H9 (cell line): ENCODE measurements around the gene KRTAP6-2. TPM values are rescaled to one million over a fixed set of nuclear protein-coding genes. Genes with fewer than 3 reads are reported as not detected.

Source experiments
- DNase-seq: peaks from one replicate; pipeline ENCODE4 v3.0.0-alpha.2; 2017
- H2AFZ ChIP-seq: one replicate; pipeline ENCODE4 v1.6.1; 2013; ENCODE audit warnings: mild to moderate bottlenecking, low read length, control low read depth, moderate library complexity
- H2AK5ac ChIP-seq: 2 replicates; pipeline ENCODE4 v1.6.1; 2013; ENCODE audit warnings: low read length, control low read depth, mixed read lengths; ENCODE audit not compliant: insufficient read length
- H2BK120ac ChIP-seq: one replicate; pipeline ENCODE4 v1.6.1; 2013; ENCODE audit warnings: low read depth, mild to moderate bottlenecking, low read length, control low read depth, inconsistent platforms; ENCODE audit not compliant: poor library complexity, severe bottlenecking
- H2BK12ac ChIP-seq: 2 replicates; pipeline ENCODE4 v1.6.1; 2013; ENCODE audit warnings: low read length, control low read depth, mixed read lengths, low read depth; ENCODE audit not compliant: insufficient read length
- H2BK15ac ChIP-seq: 2 replicates; pipeline ENCODE4 v1.6.1; 2013; ENCODE audit warnings: low read depth, low read length, control low read depth
- H2BK20ac ChIP-seq: one replicate; pipeline ENCODE4 v1.6.1; 2013; ENCODE audit warnings: low read depth, mild to moderate bottlenecking, low read length, control low read depth, inconsistent platforms; ENCODE audit not compliant: poor library complexity, severe bottlenecking
- H2BK5ac ChIP-seq: 2 replicates; pipeline ENCODE4 v1.6.1; 2013; ENCODE audit warnings: low read length, control low read depth, mixed read lengths; ENCODE audit not compliant: insufficient read length
- H3K14ac ChIP-seq: 2 replicates; pipeline ENCODE4 v1.6.1; 2013; ENCODE audit warnings: low read length, control low read depth; ENCODE audit not compliant: insufficient read depth
- H3K18ac ChIP-seq: 2 replicates; pipeline ENCODE4 v1.6.1; 2013; ENCODE audit warnings: low read depth, mild to moderate bottlenecking, mixed read lengths, low read length, control low read depth; ENCODE audit not compliant: insufficient read length
- H3K23ac ChIP-seq: 2 replicates; pipeline ENCODE4 v1.6.1; 2013; ENCODE audit warnings: low read length, control low read depth, mixed read lengths, low read depth; ENCODE audit not compliant: insufficient read length
- H3K23me2 ChIP-seq: 2 replicates; pipeline ENCODE4 v1.6.1; 2013; ENCODE audit warnings: low read depth, mild to moderate bottlenecking, mixed read lengths, low read length, control low read depth; ENCODE audit not compliant: insufficient read length, poor library complexity, severe bottlenecking
- H3K27ac ChIP-seq: 2 replicates; pipeline ENCODE4 v1.5.1; 2013; ENCODE audit warnings: low read length, control low read depth, mixed read lengths, low read depth; ENCODE audit not compliant: insufficient read length
- H3K27me3 ChIP-seq: 2 replicates; pipeline ENCODE4 v1.6.1; 2013; ENCODE audit warnings: low read length, control low read depth, inconsistent platforms; ENCODE audit not compliant: insufficient read depth
- H3K4ac ChIP-seq: 2 replicates; pipeline ENCODE4 v1.6.1; 2013; ENCODE audit warnings: low read depth, mild to moderate bottlenecking, control low read depth, inconsistent platforms, low read length, moderate library complexity
- H3K4me1 ChIP-seq: 2 replicates; pipeline ENCODE4 v1.6.1; 2013; ENCODE audit warnings: low read length, control low read depth, inconsistent platforms; ENCODE audit not compliant: insufficient read depth
- H3K4me2 ChIP-seq: 2 replicates; pipeline ENCODE4 v1.6.1; 2013; ENCODE audit warnings: low read length, control low read depth, mixed read lengths; ENCODE audit not compliant: insufficient read length, insufficient read depth
- H3K56ac ChIP-seq: 2 replicates; pipeline ENCODE4 v1.6.1; 2013; ENCODE audit warnings: low read depth, mild to moderate bottlenecking, mixed read lengths, low read length, control low read depth; ENCODE audit not compliant: insufficient read length
- H3K79me1 ChIP-seq: 2 replicates; pipeline ENCODE4 v1.6.1; 2013; ENCODE audit warnings: low read depth, mild to moderate bottlenecking, moderate library complexity, low read length, control low read depth, inconsistent platforms; ENCODE audit not compliant: insufficient read depth, poor library complexity, severe bottlenecking
- H3K79me2 ChIP-seq: 2 replicates; pipeline ENCODE4 v1.6.1; 2013; ENCODE audit warnings: low read length, control low read depth, inconsistent platforms; ENCODE audit not compliant: insufficient read depth
- H3K9ac ChIP-seq: 2 replicates; pipeline ENCODE4 v1.6.1; 2013; ENCODE audit warnings: low read length, control low read depth, mixed read lengths; ENCODE audit not compliant: insufficient read length; ENCODE audit errors: extremely low read depth
- H3K9me3 ChIP-seq: one replicate; pipeline ENCODE4 v1.6.1; 2013; ENCODE audit warnings: low read depth, low read length, inconsistent platforms; ENCODE audit not compliant: control insufficient read depth
- H3T11ph ChIP-seq: one replicate; pipeline ENCODE4 v1.6.1; 2013; ENCODE audit warnings: mild to moderate bottlenecking, low read length, control low read depth, inconsistent platforms
- H4K20me1 ChIP-seq: one replicate; pipeline ENCODE4 v1.6.1; 2013; ENCODE audit not compliant: control insufficient read depth, insufficient read length, insufficient read depth
- H4K5ac ChIP-seq: 2 replicates; pipeline ENCODE4 v1.6.1; 2013; ENCODE audit warnings: low read depth, mild to moderate bottlenecking, mixed read lengths, low read length, control low read depth; ENCODE audit not compliant: insufficient read length
- H4K8ac ChIP-seq: replicated peaks from 2 replicates; pipeline ENCODE4 v1.6.1; 2013; ENCODE audit warnings: low read length, control low read depth, mixed read lengths, low read depth; ENCODE audit not compliant: insufficient read length
- H4K91ac ChIP-seq: 2 replicates; pipeline ENCODE4 v1.6.1; 2013; ENCODE audit warnings: low read depth, mild to moderate bottlenecking, moderate library complexity, mixed read lengths, low read length, control low read depth; ENCODE audit not compliant: insufficient read length
- H3K27ac Mint-ChIP-seq, 3 experiments: 2 replicates in 2 of 3; 3 replicates in 1 of 3; pipeline ENCODE4 v1.8.0; 2020 to 2021; ENCODE audit warnings: mixed read lengths in 3 of 3, mild to moderate bottlenecking in 1 of 3, moderate library complexity in 1 of 3
- H3K27me3 Mint-ChIP-seq: 2 replicates; pipeline ENCODE4 v1.8.0; 2021; ENCODE audit warnings: low read depth, mild to moderate bottlenecking, moderate library complexity, mixed read lengths
- H3K36me3 Mint-ChIP-seq, 3 experiments: 2 replicates in 2 of 3; 3 replicates in 1 of 3; pipeline ENCODE4 v1.8.0; 2020 to 2021; ENCODE audit warnings: low read depth in 3 of 3, mixed read lengths in 3 of 3; ENCODE audit not compliant: insufficient read depth in 1 of 3
- H3K4me1 Mint-ChIP-seq, 2 experiments: 2 replicates each; pipeline ENCODE4 v1.8.0; 2020; ENCODE audit warnings: mixed read lengths in 2 of 2
- H3K4me3 Mint-ChIP-seq, 2 experiments: 2 replicates in 1 of 2; 3 replicates in 1 of 2; pipeline ENCODE4 v1.8.0; 2020 to 2021; ENCODE audit warnings: mild to moderate bottlenecking in 2 of 2, mixed read lengths in 2 of 2, moderate library complexity in 1 of 2
- H3K9me3 Mint-ChIP-seq, 2 experiments: 2 replicates in 1 of 2; 3 replicates in 1 of 2; pipeline ENCODE4 v1.8.0; 2020; ENCODE audit warnings: mild to moderate bottlenecking in 2 of 2, mixed read lengths in 2 of 2, moderate library complexity in 1 of 2
- CTCF ChIP-seq: fragments of 200-600 bp; sonication (generic); conservative IDR thresholded peaks from 3 replicates; pipeline ENCODE4 v1.8.0; 2021; ENCODE audit warnings: antibody characterized with exemption, mild to moderate bottlenecking
- total RNA-seq: library from RNA; stranded (reverse); gene quantifications from 2 replicates; pipeline ENCODE4 v1.2.1, GENCODE V29; 2021

KRTAP6-2 gene
- total RNA-seq, 1 experiment from 2014 or later = not detected

DNA sequence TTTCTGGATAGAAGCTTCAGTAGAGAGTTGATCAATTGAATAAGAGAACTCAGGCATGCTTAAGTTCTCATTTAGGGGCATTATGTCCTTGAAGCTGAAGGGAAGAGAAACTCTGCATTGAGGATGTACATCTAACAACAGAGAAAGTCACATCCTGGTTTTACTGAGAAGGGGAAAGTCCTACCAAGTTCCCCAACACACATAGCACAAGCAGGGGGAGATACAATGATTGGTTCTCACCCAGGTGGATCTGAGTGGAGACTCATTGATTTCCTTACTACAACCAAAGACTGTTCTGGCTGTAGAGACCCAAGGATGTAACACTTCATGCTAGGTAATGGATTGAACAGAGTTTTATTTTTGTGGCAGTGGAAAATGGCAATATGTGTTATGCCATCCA, 16.5 kb upstream of the KRTAP6-2 start:
- Histone ChIP-seq H3T11ph (no peak overlapping the region), H2BK120ac (no peak overlapping the region), H3K79me1 (no peaks in the 10 kb centered on the region), H3K18ac (no peak overlapping the region), H2BK12ac (no peak overlapping the region), H3K9me3 (no peaks in the 10 kb centered on the region), H3K23me2 (no peaks in the 10 kb centered on the region), H3K79me2 (no peaks in the 10 kb centered on the region), H4K91ac (no peak overlapping the region), H3K4ac (no peak overlapping the region), H2BK5ac (no peak overlapping the region), H3K9ac (no peak overlapping the region), H4K5ac (no peak overlapping the region), H4K8ac (no peak overlapping the region), H3K4me1 (no peaks in the 10 kb centered on the region), H2BK20ac (no peak overlapping the region), H2BK15ac (no peak overlapping the region), H3K56ac (no peak overlapping the region), H2AFZ (no peak overlapping the region), H3K4me2 (no peak overlapping the region), H3K27me3 (no peaks in the 10 kb centered on the region), H3K23ac (no peak overlapping the region), H3K14ac (no peak overlapping the region), H2AK5ac (no peak overlapping the region), H3K27ac (no peak overlapping the region), H4K20me1 (no peaks in the 10 kb centered on the region)
- TF ChIP-seq CTCF = no peak
- no peaks in the 10 kb centered on the region; the same call in none of the 2 replicates for H3K27me3 Mint-ChIP-seq
- H3K4me1 Mint-ChIP-seq = no peaks in the 10 kb centered on the region
- H3K27ac Mint-ChIP-seq = no peak overlapping the region
- no peak for DNase-seq
- H3K36me3 Mint-ChIP-seq = peaks cover 0 to 16% (median 5%) of the 10 kb centered on the region in 3 experiments; a peak in 5 of 7 replicates
- H3K4me3 Mint-ChIP-seq = no peak overlapping the region
- peaks cover 3 to 31% of the 10 kb centered on the region in 2 experiments; a peak in 4 of 5 replicates for H3K9me3 Mint-ChIP-seq
